ENCODE results near the gene FAM124B.

DNA sequence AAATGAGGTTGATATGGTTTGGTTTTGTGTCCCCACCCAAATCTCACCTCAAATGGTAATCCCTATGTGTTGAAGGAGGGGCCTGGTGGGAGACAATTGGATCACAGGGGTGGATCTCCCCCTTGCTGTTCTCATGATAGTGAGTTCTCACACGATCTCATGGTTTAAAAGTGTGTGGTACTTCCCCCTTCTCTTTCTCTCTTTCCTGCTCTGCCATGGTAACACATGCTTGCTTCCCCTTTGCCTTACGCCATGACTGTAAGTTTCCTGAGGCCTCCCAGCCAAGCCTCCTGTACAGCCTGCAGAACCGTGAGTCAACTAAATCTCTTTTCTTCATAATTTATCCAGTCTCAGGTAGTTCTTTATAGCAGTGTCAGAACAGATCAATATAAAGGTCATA lies 24.7 kb upstream of the FAM124B start:
- TF ChIP-seq, protein P1, sequence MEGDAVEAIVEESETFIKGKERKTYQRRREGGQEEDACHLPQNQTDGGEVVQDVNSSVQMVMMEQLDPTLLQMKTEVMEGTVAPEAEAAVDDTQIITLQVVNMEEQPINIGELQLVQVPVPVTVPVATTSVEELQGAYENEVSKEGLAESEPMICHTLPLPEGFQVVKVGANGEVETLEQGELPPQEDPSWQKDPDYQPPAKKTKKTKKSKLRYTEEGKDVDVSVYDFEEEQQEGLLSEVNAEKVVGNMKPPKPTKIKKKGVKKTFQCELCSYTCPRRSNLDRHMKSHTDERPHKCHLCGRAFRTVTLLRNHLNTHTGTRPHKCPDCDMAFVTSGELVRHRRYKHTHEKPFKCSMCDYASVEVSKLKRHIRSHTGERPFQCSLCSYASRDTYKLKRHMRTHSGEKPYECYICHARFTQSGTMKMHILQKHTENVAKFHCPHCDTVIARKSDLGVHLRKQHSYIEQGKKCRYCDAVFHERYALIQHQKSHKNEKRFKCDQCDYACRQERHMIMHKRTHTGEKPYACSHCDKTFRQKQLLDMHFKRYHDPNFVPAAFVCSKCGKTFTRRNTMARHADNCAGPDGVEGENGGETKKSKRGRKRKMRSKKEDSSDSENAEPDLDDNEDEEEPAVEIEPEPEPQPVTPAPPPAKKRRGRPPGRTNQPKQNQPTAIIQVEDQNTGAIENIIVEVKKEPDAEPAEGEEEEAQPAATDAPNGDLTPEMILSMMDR (IDR thresholded peaks at IDR 0.05) = no peak
- no peak for TF ChIP-seq POLR2AphosphoS5 (IDR thresholded peaks at IDR 0.05)
